ENCODE data around the gene CARHSP1. TPM values are rescaled to one million over a fixed set of nuclear protein-coding genes. Genes with fewer than 3 reads are reported as not detected.

CARHSP1 gene
- total RNA-seq, 2 donors from 2014 or later, result 88.1 to 106 TPM

- ATAC-seq (no peak), DNase-seq (ENCODE audit: low spot score in 2 of 2) (no peak)
- H3K27ac Mint-ChIP-seq, result peak overlapping the region; percentile 68 to 74
Observed at GRCh38 chr16:8866118-8866883, 2.5 kb downstream of the CARHSP1 start.

GRCh38 chr16:8865145-8865882 is 3.5 kb downstream of the CARHSP1 start:
- H3K36me3 Mint-ChIP-seq, result peaks cover 13 to 18% of the 10 kb centered on the region in 2 donors
- ATAC-seq, result no peak
- H3K9me3 Mint-ChIP-seq, result no peaks in the 10 kb centered on the region
- no peak for DNase-seq (ENCODE audit: low spot score in 2 of 2)
- peak overlapping the region; percentile 68 to 74 for H3K27ac Mint-ChIP-seq

More at GRCh38 chr16:8866118-8866883, 2.5 kb downstream of the CARHSP1 start:
- Mint-ChIP-seq H3K9me3 (no peaks in the 10 kb centered on the region), H3K36me3 (peaks cover 13 to 18% of the 10 kb centered on the region in 2 donors)

- no peak for DNase-seq (ENCODE audit: low spot score in 2 of 2)
- Mint-ChIP-seq H3K27ac (no peak overlapping the region), H3K9me3 (no peaks in the 10 kb centered on the region), H3K36me3 (peaks cover 13 to 21% of the 10 kb centered on the region in 2 donors)
- no peak for ATAC-seq
Observed at GRCh38 chr16:8864480-8865110, 4.2 kb downstream of the CARHSP1 start.

- Mint-ChIP-seq H3K27ac (peak overlapping the region in 1 of 2 donors; percentile 36), H3K36me3 (peaks cover 13 to 22% of the 10 kb centered on the region in 2 donors), H3K9me3 (no peaks in the 10 kb centered on the region)
- DNase-seq (ENCODE audit: low spot score in 2 of 2), result no peak
- ATAC-seq, result no peak
Observed at GRCh38 chr16:8863594-8864424, 5.0 kb downstream of the CARHSP1 start.

GRCh38 chr16:8862309-8863130 is 6.3 kb downstream of the CARHSP1 start:
- peaks cover 5 to 21% of the 10 kb centered on the region in 2 donors for H3K36me3 Mint-ChIP-seq
- ATAC-seq, result no peak
- peak overlapping the region; percentile 50 to 68 for H3K27ac Mint-ChIP-seq
- no peaks in the 10 kb centered on the region for H3K9me3 Mint-ChIP-seq
- DNase-seq (ENCODE audit: low spot score in 2 of 2), result no peak

GRCh38 chr16:8861563-8862308 is 7.1 kb downstream of the CARHSP1 start:
- DNase-seq (ENCODE audit: low spot score in 2 of 2) (no peak), ATAC-seq (no peak)
- H3K27ac Mint-ChIP-seq, result peak overlapping the region; percentile 50 to 68
- H3K9me3 Mint-ChIP-seq, result no peaks in the 10 kb centered on the region
- peaks cover 0 to 15% of the 10 kb centered on the region in 2 donors for H3K36me3 Mint-ChIP-seq

GRCh38 chr16:8859913-8860881 is 8.6 kb downstream of the CARHSP1 start:
- peak overlapping the region in 1 of 2 donors; percentile 77 for H3K27ac Mint-ChIP-seq
- DNase-seq (ENCODE audit: low spot score in 2 of 2) (no peak), ATAC-seq (no peak)
- H3K36me3 Mint-ChIP-seq, result peaks cover 0 to 16% of the 10 kb centered on the region in 2 donors
- no peaks in the 10 kb centered on the region for H3K9me3 Mint-ChIP-seq

- no peak for DNase-seq (ENCODE audit: low spot score in 2 of 2)
- ATAC-seq, result no peak
- H3K36me3 Mint-ChIP-seq, result peaks cover 0 to 20% of the 10 kb centered on the region in 2 donors
- H3K27ac Mint-ChIP-seq, result no peak overlapping the region
- H3K9me3 Mint-ChIP-seq, result no peaks in the 10 kb centered on the region
Observed at GRCh38 chr16:8858994-8859912, 9.6 kb downstream of the CARHSP1 start.

- ATAC-seq (no peak), DNase-seq (ENCODE audit: low spot score in 2 of 2) (no peak)
- peaks cover 0 to 23% of the 10 kb centered on the region in 2 donors for H3K36me3 Mint-ChIP-seq
- H3K9me3 Mint-ChIP-seq, result no peaks in the 10 kb centered on the region
- peak overlapping the region; percentile 42 to 50 for H3K27ac Mint-ChIP-seq
Observed at GRCh38 chr16:8855972-8856371, 12.8 kb downstream of the CARHSP1 start.

- peak in 1 of 2 donors; percentile 12 for ATAC-seq
- H3K36me3 Mint-ChIP-seq, result peaks cover 0 to 23% of the 10 kb centered on the region in 2 donors
- DNase-seq (ENCODE audit: low spot score in 2 of 2), result no peak
- no peaks in the 10 kb centered on the region for H3K9me3 Mint-ChIP-seq
- H3K27ac Mint-ChIP-seq, result peak overlapping the region; percentile 82 to 90
Observed at GRCh38 chr16:8855051-8855786, 13.6 kb downstream of the CARHSP1 start.

GRCh38 chr16:8854298-8854948 is 14.4 kb downstream of the CARHSP1 start:
- Mint-ChIP-seq H3K27ac (peak overlapping the region; percentile 82 to 90), H3K36me3 (peaks cover 7 to 25% of the 10 kb centered on the region in 2 donors), H3K9me3 (no peaks in the 10 kb centered on the region)
- DNase-seq (ENCODE audit: low spot score in 2 of 2) (no peak), ATAC-seq (no peak)

- Mint-ChIP-seq H3K9me3 (no peaks in the 10 kb centered on the region), H3K36me3 (peaks cover 10 to 28% of the 10 kb centered on the region in 2 donors), H3K27ac (peak overlapping the region; percentile 47 to 53)
- ATAC-seq (no peak), DNase-seq (ENCODE audit: low spot score in 2 of 2) (no peak)
Observed at GRCh38 chr16:8853611-8854010, 15.2 kb downstream of the CARHSP1 start.
